Natural killer cell (primary cell): ENCODE results near the gene PAIP2. TPM values are rescaled to one million over a fixed set of nuclear protein-coding genes. Genes with fewer than 3 reads are reported as not detected.

Experiments
- ATAC-seq, 3 donors: fragments of 150-1000 bp in 2 of 3; fragments of 200-7000 bp in 1 of 3; cut with Tn5 transposase; 1 replicate in 1 of 3; 2 replicates in 2 of 3; pipeline ENCODE4 v1.10.0; 2021; ENCODE audit warnings: mild to moderate bottlenecking in 2 of 3, moderate library complexity in 2 of 3
- DNase-seq, 2 donors: peaks; one replicate each; pipeline versions ENCODE4 v3.0.0 to v3.0.0-alpha.2; 2013 to 2021; ENCODE audit warnings: mixed read lengths in 1 of 2
- H3K27ac ChIP-seq: one replicate; pipeline ENCODE4 v1.5.1; 2013; ENCODE audit warnings: mild to moderate bottlenecking, low read length
- H3K27me3 ChIP-seq: one replicate; pipeline ENCODE4 v1.6.1; 2013; ENCODE audit warnings: low read length; ENCODE audit not compliant: control insufficient read depth, insufficient read depth
- H3K36me3 ChIP-seq: one replicate; pipeline ENCODE4 v1.6.1; 2013; ENCODE audit warnings: low read length; ENCODE audit not compliant: control insufficient read depth, insufficient read depth
- H3K4me1 ChIP-seq: one replicate; pipeline ENCODE4 v1.6.1; 2013; ENCODE audit warnings: low read length; ENCODE audit not compliant: control insufficient read depth, insufficient read depth
- H3K4me3 ChIP-seq: one replicate; pipeline ENCODE4 v1.5.1; 2013; ENCODE audit warnings: low read length
- H3K9me3 ChIP-seq: one replicate; pipeline ENCODE4 v1.6.1; 2013; ENCODE audit warnings: low read length; ENCODE audit not compliant: control insufficient read depth, insufficient read depth
- H3K27ac Mint-ChIP-seq, 2 donors: one replicate each; pipeline ENCODE4 v1.8.0; 2022; ENCODE audit warnings: mild to moderate bottlenecking in 2 of 2, mixed read lengths in 2 of 2, moderate library complexity in 1 of 2
- H3K27me3 Mint-ChIP-seq, 2 donors: one replicate each; pipeline ENCODE4 v1.8.0; 2022; ENCODE audit warnings: low read depth in 2 of 2, mixed read lengths in 2 of 2
- H3K36me3 Mint-ChIP-seq: one replicate; pipeline ENCODE4 v1.8.0; 2022; ENCODE audit warnings: mixed read lengths
- H3K4me1 Mint-ChIP-seq, 2 donors: one replicate each; pipeline ENCODE4 v1.8.0; 2022; ENCODE audit warnings: mixed read lengths in 2 of 2
- H3K4me3 Mint-ChIP-seq: one replicate; pipeline ENCODE4 v1.8.0; 2022; ENCODE audit warnings: mild to moderate bottlenecking, moderate library complexity, mixed read lengths
- H3K9me3 Mint-ChIP-seq, 2 donors: one replicate each; pipeline ENCODE4 v1.8.0; 2022; ENCODE audit warnings: mixed read lengths in 2 of 2
- WGBS: methylation state at CpG from one replicate; pipeline ENCODE4 v1.1.7; 2013; ENCODE audit warnings: missing lambda C conversion rate; ENCODE audit not compliant: insufficient coverage; 5-methylcytosine and 5-hydroxymethylcytosine counted together
- intact Hi-C: fragments of 100-400 bp; cut with micrococcal nuclease; formaldehyde crosslinking; loops from one replicate; pipeline ENCODE4 v1.14.2; 2022
- total RNA-seq, 4 donors: library from RNA; stranded (reverse); fragments of 120-200 nt in 1 of 4; gene quantifications; one replicate each; pipeline versions ENCODE4 v1.2.3 to v1.2.4, GENCODE V29; 2013 to 2022
- TF ChIP-seq, protein P1 (sequence below): fragments of 200-600 bp; IDR thresholded peaks from one replicate; pipeline ENCODE4 v1.8.0; 2022; ENCODE audit warnings: antibody characterized with exemption

Gene PAIP2
- total RNA-seq, 3 donors from 2014 or later (not counting 1 experiment from before 2014, with no cell fraction given): 105 to 126 (median 110) TPM

DNA sequence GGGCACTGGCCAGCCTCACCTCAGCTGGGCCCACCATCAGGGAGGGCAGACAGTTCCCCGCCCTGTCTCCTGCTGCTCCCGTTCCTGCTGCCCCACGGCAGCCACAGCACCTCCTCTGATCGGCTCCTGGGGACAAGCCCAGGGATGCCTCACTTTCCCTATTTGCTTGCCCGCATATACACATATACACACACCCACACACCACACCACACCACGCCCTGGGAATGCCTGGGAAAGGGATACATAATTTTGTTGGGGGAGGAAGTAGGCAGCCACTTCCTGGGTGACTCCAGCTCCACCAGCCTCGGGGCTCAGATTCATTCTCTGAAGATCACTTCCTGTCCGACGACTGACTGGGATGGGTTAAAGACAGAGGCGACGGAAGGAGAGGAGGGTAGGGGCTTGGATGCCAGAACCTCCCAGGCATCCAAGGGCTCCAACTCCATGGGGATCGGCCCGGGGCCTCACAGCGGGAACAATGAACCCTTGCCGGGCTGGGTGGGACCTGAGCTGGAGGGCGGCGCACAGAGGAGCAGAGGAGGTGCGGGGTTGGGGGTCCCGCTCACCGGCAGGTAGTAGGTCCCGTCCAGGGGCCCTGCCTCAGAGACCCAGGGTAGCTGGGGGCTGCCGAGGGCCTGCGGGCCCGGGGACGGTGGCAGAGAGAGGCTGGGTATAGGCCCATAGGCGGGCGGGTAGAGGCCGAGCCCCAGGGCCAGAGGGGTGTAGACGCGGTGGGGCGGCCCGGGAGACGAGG, 50.1 kb downstream of the PAIP2 start:
- no peaks in the 10 kb centered on the region for H3K9me3 Mint-ChIP-seq
- H3K36me3 ChIP-seq: no peaks in the 10 kb centered on the region
- H3K27me3 ChIP-seq: no peaks in the 10 kb centered on the region
- intact Hi-C loops: loop anchor here (2.0 to 5.0 kb wide), 3 partner anchors 49 to 119 kb away; partner anchors contain the start of gene MATR3
- peak overlapping the region; percentile 90 to 95 for H3K27ac Mint-ChIP-seq
- H3K4me1 Mint-ChIP-seq: peaks cover 39 to 52% of the 10 kb centered on the region in 2 donors
- H3K9me3 ChIP-seq: no peaks in the 10 kb centered on the region
- ATAC-seq (peak in 1 of 3 donors; percentile 4), DNase-seq (peak in 1 of 2 donors; percentile 44)
- H3K4me3 ChIP-seq: peak overlapping the region; percentile 62
- 37% methylated on average over 31 of the region's 33 CpGs for WGBS
- no peaks in the 10 kb centered on the region for H3K27me3 Mint-ChIP-seq
- no peaks in the 10 kb centered on the region for H3K36me3 Mint-ChIP-seq
- H3K27ac ChIP-seq: peak overlapping the region; percentile 75
- H3K4me3 Mint-ChIP-seq: peak overlapping the region; percentile 72
- H3K4me1 ChIP-seq: peaks cover 67% of the 10 kb centered on the region
- TF ChIP-seq, protein P1, sequence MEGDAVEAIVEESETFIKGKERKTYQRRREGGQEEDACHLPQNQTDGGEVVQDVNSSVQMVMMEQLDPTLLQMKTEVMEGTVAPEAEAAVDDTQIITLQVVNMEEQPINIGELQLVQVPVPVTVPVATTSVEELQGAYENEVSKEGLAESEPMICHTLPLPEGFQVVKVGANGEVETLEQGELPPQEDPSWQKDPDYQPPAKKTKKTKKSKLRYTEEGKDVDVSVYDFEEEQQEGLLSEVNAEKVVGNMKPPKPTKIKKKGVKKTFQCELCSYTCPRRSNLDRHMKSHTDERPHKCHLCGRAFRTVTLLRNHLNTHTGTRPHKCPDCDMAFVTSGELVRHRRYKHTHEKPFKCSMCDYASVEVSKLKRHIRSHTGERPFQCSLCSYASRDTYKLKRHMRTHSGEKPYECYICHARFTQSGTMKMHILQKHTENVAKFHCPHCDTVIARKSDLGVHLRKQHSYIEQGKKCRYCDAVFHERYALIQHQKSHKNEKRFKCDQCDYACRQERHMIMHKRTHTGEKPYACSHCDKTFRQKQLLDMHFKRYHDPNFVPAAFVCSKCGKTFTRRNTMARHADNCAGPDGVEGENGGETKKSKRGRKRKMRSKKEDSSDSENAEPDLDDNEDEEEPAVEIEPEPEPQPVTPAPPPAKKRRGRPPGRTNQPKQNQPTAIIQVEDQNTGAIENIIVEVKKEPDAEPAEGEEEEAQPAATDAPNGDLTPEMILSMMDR: no peak

DNA sequence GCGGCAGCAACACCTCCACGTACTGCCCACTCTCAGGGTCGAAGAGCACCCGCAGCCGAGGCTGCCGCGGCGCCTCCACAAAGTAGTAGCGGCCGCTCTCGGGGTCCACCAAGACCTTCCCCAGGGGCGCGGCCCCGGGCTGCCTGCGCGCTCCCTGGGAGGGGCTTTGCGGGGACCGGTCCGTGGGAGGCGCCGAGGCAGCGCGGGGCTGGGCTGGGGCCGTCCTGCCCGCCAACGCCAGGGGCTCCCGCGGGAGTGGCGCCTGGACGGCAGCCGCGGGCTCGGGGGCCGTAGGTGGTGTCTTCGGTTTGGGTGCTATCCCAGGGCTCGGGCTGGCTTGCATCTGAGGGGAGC, 50.6 kb downstream of the PAIP2 start:
- Histone ChIP-seq H3K36me3 (no peaks in the 10 kb centered on the region), H3K4me1 (peaks cover 67% of the 10 kb centered on the region), H3K27ac (peak overlapping the region; percentile 75), H3K27me3 (no peaks in the 10 kb centered on the region), H3K4me3 (peak overlapping the region; percentile 62), H3K9me3 (no peaks in the 10 kb centered on the region)
- H3K36me3 Mint-ChIP-seq: no peaks in the 10 kb centered on the region
- TF ChIP-seq, protein P1: no peak
- under 1% methylated on average over 36 of the region's 36 CpGs for WGBS
- intact Hi-C loops: loop anchor here (5.0 kb wide), 1 partner anchor 120 kb away; no protein-coding TSS in a partner anchor
- H3K27ac Mint-ChIP-seq: peak overlapping the region in 1 of 2 donors; percentile 95
- no peaks in the 10 kb centered on the region for H3K9me3 Mint-ChIP-seq
- H3K4me3 Mint-ChIP-seq: peak overlapping the region; percentile 88
- no peak for DNase-seq
- peak; percentile 16 to 22 (median 17) for ATAC-seq
- H3K27me3 Mint-ChIP-seq: no peaks in the 10 kb centered on the region
- peaks cover 39 to 50% of the 10 kb centered on the region in 2 donors for H3K4me1 Mint-ChIP-seq

DNA sequence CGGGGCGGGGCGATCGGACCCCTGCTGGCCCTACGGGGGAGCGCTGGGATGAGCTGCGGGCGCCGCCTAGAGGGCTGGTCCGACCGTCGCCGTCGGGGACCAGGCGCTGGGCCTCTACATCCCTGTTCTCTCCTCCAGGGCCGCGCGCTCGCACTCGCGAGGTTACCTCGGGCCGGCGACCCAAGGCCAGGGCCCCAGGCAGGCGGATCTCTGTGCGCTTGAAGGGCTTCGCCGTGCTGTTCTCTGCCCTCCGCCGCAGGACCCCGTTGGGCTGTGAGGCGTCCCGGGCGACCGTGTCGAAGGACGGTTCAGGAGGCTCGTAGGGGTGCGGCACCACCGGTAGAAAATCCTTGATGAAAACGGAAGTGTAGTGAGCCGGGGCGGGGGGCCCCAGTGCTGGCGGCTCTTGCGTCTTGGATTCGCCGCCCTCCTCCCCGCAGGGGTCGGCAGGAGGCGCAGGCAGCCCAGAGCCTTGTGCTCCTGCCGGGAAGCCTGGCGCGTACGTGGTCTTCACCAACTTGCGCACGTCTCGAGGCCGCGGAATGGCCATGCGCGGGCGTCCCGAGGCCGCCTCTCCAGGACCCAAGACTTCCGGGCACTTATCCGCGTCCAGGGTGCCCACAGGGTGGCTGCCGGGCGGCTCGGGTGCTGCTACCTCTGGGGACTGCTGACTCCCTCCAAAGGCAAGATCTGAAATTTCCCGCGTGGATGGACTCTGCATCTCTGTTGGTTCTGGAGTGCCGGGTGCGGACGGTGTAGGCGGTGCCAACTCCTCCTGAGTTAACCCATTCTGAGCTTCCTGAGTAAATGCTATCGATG, 51.2 kb downstream of the PAIP2 start:
- peak overlapping the region; percentile 62 for H3K4me3 ChIP-seq
- Mint-ChIP-seq H3K36me3 (no peaks in the 10 kb centered on the region), H3K27ac (peak overlapping the region; percentile 62 to 95), H3K4me3 (peak overlapping the region; percentile 88), H3K4me1 (peaks cover 39 to 47% of the 10 kb centered on the region in 2 donors), H3K9me3 (no peaks in the 10 kb centered on the region), H3K27me3 (no peaks in the 10 kb centered on the region)
- H3K27me3 ChIP-seq: no peaks in the 10 kb centered on the region
- ATAC-seq (peak; percentile 61 to 80 (median 67)), DNase-seq (peak; percentile 74 to 87)
- no peaks in the 10 kb centered on the region for H3K36me3 ChIP-seq
- intact Hi-C loops: loop anchor here (5.0 kb wide), 1 partner anchor 121 kb away; no protein-coding TSS in a partner anchor
- WGBS: under 1% methylated on average over 77 of the region's 77 CpGs
- H3K4me1 ChIP-seq: peaks cover 62% of the 10 kb centered on the region
- no peaks in the 10 kb centered on the region for H3K9me3 ChIP-seq
- peak overlapping the region; percentile 17 for H3K27ac ChIP-seq
- TF ChIP-seq, protein P1: peak; percentile 69
